ENCODE data around the gene MED16. TPM values are rescaled to one million over a fixed set of nuclear protein-coding genes. Genes with fewer than 3 reads are reported as not detected.

The MED16 gene
- total RNA-seq, 3 donors from 2014 or later, result 14.9 to 33.1 (median 32.8) TPM

DNA sequence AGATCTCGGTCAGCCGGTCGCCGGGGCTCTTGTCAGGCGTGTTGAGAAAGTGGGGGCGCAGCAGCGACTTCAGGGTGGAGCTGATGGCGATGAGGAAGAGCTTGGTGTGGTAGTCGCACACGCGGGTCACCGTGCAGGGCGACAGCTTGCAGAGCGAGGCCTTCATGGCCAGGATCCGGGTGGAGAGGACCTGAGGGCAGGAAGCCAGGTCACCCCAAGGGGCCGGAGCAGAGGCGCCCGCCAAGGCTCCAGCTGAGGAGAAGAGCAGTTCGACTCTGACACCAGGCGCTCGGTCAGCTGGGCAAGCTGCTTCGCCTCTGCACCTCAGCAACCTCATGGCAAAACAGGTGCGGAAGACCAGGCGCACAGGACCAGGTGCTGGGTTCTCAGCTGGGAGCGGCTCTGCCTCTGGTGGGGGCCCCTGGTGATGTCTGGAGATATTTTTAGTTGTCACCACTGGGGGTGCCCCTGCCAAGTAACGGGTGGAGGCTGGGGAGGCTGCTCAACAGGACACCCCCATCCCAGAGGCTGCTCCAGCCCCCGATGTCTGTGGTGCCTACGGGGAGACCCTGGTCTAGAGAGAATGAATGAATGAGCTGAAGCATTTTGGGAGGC lies 17.6 kb downstream of the MED16 start:
- Histone ChIP-seq H3K4me1 (no peaks in the 10 kb centered on the region), H3K9me3 (no peaks in the 10 kb centered on the region), H3K27me3 (no peaks in the 10 kb centered on the region), H3K4me3 (no peak overlapping the region), H3K36me3 (no peaks in the 10 kb centered on the region), H3K27ac (no peak overlapping the region)
- intact Hi-C loops (cut with DNase I; ENCODE audit: low total_unique reads), result no loop called here
- no peak for TF ChIP-seq POLR2A (IDR thresholded peaks at IDR 0.05)
- TF ChIP-seq, protein P1, sequence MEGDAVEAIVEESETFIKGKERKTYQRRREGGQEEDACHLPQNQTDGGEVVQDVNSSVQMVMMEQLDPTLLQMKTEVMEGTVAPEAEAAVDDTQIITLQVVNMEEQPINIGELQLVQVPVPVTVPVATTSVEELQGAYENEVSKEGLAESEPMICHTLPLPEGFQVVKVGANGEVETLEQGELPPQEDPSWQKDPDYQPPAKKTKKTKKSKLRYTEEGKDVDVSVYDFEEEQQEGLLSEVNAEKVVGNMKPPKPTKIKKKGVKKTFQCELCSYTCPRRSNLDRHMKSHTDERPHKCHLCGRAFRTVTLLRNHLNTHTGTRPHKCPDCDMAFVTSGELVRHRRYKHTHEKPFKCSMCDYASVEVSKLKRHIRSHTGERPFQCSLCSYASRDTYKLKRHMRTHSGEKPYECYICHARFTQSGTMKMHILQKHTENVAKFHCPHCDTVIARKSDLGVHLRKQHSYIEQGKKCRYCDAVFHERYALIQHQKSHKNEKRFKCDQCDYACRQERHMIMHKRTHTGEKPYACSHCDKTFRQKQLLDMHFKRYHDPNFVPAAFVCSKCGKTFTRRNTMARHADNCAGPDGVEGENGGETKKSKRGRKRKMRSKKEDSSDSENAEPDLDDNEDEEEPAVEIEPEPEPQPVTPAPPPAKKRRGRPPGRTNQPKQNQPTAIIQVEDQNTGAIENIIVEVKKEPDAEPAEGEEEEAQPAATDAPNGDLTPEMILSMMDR (IDR thresholded peaks at IDR 0.05), result no peak
- no peak for TF ChIP-seq POLR2AphosphoS5 (IDR thresholded peaks at IDR 0.05)
- DNase-seq (ENCODE audit: low spot score in 2 of 2), result no peak

DNA sequence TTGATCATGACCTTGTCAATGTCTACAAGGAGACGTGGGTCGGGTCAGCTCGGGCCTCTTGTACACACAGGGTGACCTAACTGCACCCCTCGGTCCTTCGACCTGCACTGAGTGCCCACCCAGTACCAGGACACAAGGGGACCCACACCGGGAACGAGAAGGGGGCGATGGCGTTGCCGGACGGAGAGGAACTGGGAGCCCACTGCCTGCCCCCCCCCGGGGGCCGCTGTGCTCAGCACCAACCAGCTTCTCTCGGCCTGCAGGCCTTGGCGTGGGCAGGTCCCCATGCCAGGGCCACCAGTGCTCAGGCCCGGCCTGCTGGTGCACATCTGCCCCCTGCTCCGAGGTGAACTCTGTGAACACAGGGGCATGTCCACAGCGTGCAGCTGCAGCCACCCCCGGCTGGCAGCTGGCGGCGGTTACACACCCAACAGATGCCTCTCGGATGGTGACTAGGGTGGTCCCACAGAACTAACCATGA lies 19.4 kb downstream of the MED16 start:
- Histone ChIP-seq H3K27ac (no peak overlapping the region), H3K4me3 (no peak overlapping the region), H3K9me3 (no peaks in the 10 kb centered on the region), H3K27me3 (no peaks in the 10 kb centered on the region), H3K4me1 (no peaks in the 10 kb centered on the region), H3K36me3 (no peaks in the 10 kb centered on the region)
- intact Hi-C loops (cut with DNase I; ENCODE audit: low total_unique reads), result no loop called here
- no peak for TF ChIP-seq POLR2A (IDR thresholded peaks at IDR 0.05)
- no peak for TF ChIP-seq POLR2AphosphoS5 (IDR thresholded peaks at IDR 0.05)
- TF ChIP-seq, protein P1 (IDR thresholded peaks at IDR 0.05), result no peak
- DNase-seq (ENCODE audit: low spot score in 2 of 2), result no peak

DNA sequence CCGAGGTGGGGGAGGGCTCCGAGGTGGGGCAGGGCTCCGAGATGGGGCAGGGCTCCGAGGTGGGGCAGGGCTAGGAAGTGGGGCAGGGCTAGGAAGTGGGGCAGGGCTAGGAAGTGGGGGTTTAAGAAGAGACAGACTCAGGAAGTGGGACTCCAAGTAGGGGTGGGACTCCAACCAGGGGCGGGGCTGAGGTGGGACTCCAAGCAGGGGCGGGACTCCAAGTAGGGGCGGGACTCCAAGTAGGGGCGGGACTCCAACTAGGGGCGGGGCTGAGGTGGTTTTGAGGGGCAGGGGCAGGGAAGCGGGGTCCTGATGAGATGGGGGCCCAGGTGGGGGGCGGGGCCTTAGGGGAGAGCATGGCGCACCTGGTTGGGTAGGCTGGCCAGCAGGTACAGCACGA lies 19.9 kb downstream of the MED16 start:
- H3K27me3 ChIP-seq, result no peaks in the 10 kb centered on the region
- no peaks in the 10 kb centered on the region for H3K4me1 ChIP-seq
- no peak overlapping the region for H3K4me3 ChIP-seq
- H3K27ac ChIP-seq, result no peak overlapping the region
- intact Hi-C loops (cut with DNase I; ENCODE audit: low total_unique reads), result no loop called here
- TF ChIP-seq, protein P1 (IDR thresholded peaks at IDR 0.05), result no peak
- TF ChIP-seq POLR2AphosphoS5 (IDR thresholded peaks at IDR 0.05) (no peak), POLR2A (IDR thresholded peaks at IDR 0.05) (no peak)
- DNase-seq (ENCODE audit: low spot score in 2 of 2), result no peak
- no peaks in the 10 kb centered on the region for H3K9me3 ChIP-seq
- no peaks in the 10 kb centered on the region for H3K36me3 ChIP-seq

DNA sequence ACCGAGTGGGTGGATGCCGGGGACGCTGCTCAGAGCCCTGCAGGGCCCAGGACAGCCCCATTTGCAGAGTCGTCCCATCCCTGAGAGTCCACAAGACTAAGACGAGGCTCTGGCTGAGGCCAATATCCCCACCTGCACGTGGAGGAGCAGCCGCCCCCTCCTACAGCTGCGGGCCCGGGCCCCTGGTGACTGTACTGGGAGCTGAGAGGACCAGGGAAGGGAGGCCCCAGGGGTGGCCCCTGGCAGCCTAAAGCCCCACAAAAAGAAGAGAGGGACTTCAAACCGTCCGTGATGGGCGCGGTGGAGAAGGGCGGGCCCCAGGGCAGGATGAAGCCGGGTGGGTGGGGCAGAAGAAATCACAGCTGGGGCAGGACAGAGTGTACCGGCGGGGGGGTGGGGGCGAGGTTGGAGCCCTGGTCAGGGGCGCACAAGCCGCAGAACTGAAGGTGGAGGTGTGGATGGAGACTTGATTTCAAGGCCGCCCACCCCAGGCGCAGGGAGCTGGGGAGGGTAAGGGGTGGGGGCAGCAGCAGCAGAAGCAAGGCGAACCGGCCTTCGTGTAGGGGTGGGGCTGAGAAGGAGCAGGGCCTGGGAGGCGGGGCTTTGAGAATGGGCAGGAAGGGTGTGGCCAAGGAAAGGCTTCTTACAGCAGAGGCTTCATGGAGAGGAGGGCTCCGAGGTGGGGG lies 20.6 kb downstream of the MED16 start:
- no peak overlapping the region for H3K4me3 ChIP-seq
- DNase-seq (ENCODE audit: low spot score in 2 of 2), result no peak
- no peaks in the 10 kb centered on the region for H3K36me3 ChIP-seq

More for the DNA sequence above, 20.6 kb downstream of the MED16 start:
- Histone ChIP-seq H3K27me3 (no peaks in the 10 kb centered on the region), H3K27ac (peak overlapping the region; percentile 4 to 74), H3K9me3 (no peaks in the 10 kb centered on the region), H3K4me1 (no peaks in the 10 kb centered on the region)
- TF ChIP-seq, protein P1 (IDR thresholded peaks at IDR 0.05), result no peak
- TF ChIP-seq POLR2AphosphoS5 (IDR thresholded peaks at IDR 0.05) (no peak), POLR2A (IDR thresholded peaks at IDR 0.05) (no peak)
- intact Hi-C loops (cut with DNase I; ENCODE audit: low total_unique reads), result no loop called here
